HK-2 (cell line): ENCODE data around the gene MMEL1.
A peak's percentile ranks its signal among the peaks of the same experiment; 100 is the strongest.
"Not testable (repeated sequence)": the region's sequence is repeated elsewhere in the genome, so short reads cannot be mapped to it uniquely, and the experiment has no call there.

Source experiments
- DNase-seq: peaks from one replicate; pipeline ENCODE4 v3.0.0-alpha.2; 2018; ENCODE audit not compliant: unreplicated experiment

The MMEL1 gene

GRCh38 chr1:2590233-2591141 lies 42.3 kb downstream of the MMEL1 start:
- DNase-seq = no peak

GRCh38 chr1:2589431-2590232 lies 43.2 kb downstream of the MMEL1 start:
- no peak for DNase-seq

DNA sequence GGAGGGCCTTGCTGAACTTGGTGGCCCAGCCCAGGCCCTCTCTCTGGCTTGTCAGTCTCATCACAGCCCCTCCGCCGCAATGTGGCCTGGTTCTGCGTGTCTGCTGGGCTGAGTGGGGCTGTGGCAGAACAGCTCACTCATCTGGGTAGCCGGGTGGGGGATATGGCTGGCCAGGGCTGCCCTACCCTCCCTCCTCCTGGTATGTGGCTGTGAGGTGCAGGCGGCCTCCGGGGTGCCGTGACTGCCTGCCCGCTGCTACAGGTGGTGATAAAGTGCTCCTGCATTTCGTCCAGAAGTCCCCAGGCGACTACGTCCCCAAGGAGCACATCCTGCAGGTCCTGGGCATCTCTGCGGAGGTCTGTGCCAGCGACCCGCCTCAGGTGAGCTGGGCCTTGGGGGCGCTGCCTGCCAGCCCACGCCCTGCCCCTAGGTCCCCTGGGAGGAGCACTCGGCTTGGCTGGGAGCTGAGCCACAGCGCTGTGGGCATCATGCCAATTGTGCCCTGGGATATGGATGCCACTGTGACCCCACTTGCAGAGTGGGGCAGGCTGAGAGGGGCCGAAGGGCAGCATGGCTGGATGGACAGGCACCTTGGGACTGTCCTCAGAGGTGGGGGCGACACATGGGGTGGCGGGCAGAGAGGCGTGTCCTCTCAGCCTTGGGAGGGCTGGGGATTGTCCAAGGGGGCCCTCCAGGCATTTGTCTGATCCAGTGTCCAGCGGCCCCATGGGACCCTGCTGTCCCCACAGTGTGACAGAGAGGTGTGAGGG lies 44.0 kb downstream of the MMEL1 start:
- DNase-seq = no peak

DNA sequence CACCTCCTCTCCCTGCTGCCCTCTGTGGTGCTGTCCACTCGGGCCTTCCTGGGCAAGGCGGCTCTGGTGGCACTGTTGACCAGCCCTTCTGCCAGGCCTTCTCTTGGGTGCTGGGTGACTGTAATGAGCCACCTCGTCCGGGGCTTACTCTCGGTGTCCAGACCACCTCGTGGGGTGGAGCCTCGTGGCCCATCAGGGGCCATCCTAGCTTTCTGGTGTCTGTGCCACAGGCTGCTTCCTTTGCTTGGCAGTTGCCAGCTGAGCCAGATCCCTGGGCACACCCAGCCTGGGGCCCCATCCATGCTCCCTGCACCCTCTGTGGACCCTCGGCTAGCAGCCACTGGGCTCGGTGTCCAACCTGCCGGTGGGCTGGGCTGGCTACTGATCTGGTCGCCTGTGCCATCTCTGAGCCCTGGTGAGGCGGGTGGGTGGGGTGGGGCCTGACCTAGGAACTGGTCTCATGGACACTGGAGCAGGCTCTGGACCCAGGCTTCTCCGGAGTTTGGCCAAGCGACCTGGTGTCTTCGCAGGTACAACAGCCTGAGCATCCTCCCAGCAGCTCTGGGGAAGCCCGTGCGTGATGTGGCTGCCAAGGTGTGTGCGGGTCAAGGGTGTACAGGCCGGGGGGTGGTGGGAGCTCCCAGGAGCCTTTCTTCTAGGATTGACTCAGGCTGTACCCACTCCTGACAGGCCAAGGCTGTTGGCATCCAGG lies 44.8 kb downstream of the MMEL1 start:
- no peak for DNase-seq

DNA sequence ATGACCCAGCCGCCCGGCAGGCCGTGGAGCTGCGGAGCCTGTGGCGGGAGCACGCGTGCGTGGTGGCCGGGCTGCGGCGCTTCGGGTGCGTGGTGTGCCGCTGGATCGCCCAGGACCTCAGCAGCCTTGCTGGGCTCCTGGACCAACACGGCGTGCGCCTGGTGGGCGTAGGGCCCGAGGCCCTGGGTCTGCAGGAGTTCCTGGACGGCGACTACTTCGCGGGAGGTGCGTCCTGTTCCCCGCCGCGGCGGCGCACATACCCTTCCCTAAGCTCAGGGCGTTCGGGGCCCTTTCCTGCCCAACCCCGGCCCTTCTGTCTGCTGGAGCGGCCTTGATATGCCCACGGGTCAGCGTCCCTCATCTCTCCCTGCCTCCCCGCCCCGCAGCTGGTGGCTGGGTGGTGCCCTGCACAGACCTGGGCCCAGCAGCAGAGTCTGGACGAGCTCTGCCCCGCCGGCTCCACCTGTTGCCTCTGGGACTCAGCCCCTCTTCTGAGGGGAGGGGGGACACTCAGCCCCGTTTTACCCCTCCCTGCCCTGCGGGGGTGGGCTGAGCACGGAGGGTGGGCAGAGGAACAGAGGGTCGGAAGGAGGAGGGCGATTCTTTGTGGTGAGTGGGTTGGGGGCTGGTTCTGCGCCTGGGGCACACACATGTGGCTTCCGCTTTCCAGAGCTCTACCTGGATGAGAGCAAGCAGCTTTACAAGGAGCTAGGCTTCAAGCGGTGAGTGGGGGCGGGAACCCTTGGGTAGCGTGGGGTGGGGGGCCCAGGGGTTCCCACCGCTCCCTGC lies 45.6 kb downstream of the MMEL1 start:
- no peak for DNase-seq

DNA sequence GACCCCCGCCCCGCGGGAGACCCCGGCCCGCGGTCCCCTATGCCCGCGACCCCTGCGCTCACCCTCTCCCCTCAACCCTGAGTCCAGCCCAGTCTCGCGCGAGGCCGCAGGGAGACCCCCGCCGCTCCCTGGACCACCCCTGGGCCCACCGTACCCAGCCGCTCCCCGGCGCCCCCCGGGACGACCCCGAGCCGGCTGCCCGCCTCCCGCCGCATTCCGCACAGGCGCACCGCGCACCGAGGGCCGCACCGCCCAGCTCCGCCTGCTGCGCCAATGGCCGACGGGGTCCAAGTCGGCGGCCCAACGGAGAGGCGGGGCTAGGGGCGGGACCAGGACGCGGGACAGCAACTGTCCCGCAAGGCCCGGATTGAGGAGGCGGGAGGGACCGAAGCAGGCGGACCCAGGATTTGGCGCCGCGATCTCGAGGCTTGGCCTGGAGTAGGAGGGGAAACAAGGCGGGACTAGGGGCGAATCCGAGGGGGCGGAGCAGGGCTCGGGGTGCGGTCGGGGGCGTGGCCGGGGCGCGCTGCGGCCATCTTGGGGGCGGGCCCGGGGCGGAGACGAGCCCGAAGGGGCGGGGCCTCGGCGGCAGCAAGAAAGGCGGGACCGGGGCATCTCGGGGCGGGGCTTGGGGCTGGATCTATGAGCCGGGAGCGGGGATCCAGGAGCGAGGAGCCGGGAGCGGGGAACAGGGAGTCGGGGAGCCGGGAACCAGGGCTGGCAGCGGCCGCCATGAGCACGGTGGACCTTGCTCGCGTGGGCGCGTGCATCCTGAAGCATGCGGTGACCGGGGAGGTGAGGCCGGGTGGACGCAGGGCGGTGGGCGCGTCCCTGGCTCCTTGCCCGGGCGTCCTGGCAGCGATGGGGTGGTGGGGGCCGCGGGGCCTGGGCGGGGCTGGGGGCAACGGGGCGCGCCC lies 46.4 kb downstream of the MMEL1 start, which contains the start of gene PRXL2B:
PRXL2B (plus strand) TSS at position 624 of the 917 bp plus-strand sequence; CDS start at position 733, 109 bp downstream.
- peak; percentile 99 for DNase-seq

DNA sequence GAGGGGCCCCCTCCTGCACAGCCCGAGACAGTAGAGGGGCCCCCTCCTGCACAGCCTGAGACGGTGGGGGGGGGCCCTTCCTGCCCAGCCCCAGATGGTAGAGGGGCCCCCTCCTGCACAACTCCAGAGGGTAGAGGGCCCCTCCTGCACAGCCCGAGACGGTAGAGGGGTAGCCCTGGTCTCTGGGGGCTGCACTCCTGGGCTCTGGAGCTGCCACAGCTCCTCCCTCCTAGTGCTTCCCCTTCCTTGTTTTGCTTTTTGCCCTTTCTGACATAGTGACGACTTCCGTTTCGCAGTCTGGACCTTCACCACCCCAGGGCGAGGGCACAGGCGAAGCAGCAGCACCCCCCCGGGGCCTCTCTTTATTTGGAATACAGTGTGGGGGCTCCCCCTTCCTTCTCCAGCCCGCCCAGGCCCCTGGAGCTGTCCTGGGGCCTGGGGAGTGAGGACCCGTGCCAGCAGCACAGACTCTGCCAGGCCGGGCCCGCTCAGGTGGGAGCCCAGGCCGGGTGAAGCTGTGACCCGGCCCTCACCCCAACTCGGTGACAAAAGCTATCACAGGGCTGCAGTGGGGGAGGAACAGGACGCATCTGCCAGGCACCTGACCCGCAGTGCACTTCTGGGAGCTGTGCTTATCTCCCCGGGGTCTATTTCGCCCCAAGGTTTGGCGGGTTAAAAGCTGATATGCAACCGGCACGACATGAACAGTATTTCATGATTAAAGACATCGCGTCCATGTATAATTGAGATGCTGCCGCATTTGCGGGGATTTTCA lies 47.3 kb downstream of the MMEL1 start:
- peak; percentile 38 for DNase-seq

DNA sequence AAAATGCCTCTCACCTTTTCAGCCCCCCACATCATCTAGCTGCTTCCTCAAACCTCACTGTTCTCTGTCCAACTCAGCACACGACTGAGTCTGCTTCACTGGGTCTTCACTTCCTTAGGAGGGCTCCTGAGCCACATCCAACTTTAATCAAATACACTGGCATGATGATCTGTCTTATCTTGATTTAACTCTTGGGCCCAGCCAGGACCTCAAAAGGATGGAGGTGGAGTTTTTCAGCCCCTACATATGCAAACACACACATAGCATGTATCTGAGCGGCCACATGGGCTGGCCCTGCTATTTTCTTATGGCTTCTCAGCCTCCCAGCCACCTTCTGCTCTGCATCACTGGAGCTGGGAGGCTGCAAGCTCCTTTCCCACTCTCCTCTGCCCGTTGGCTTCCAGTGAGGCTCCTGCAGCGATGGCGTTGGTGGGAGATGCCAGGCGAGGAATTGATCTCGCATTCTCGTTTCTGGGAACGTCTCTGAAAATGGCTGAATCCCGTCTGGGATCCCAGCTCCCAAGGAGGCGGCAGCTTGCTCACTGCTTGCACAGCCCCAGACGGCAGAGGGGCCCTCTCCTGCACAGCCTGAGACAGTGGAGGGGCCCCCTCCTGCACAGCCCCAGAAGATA lies 48.0 kb downstream of the MMEL1 start:
- DNase-seq = no peak

DNA sequence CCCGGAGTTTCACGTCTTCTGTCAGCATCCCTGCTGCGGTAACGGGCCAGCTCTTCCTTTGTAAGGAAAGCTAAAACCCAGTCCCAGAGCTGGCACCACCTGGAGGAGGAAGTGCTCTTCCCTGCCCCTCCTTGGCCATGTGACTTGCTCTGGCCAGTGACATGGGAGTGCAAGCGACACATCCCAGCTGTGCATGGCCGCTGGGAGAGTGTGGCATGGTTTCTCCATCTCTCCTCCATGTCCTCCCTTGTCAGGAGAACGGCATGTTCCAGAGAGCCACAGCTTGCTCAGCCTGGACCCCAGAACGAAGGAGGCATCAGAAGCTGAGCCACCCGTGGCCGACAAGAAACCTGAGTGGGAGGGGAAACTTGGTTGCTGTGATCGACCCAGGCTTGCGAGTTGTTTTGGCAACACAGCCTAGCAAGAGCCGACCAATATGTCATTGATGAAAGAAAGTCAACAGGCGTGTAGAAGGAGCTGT lies 48.9 kb downstream of the MMEL1 start:
- DNase-seq = no peak

DNA sequence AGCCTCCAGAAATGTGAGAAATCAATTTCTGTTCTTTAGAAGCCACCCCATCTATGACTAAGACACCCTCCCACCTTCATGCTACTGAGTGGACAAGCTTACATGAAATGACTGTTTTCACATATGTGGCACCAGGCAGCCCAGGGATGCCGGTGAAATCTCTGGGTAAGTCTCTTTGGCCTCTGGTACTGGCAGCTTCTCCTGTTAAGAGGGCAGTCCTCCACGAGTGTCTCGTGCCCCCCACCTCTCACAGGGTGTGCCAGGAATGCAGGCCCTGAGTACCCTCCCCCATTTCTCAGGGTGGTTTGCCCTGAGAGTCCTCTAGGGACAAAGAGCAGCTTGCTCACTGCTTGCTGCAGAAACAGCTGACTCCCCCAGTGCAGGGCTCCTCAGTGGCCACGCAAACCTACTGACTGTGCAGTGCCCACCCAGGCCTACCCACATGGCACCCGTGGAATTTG lies 49.5 kb downstream of the MMEL1 start:
- no peak for DNase-seq

DNA sequence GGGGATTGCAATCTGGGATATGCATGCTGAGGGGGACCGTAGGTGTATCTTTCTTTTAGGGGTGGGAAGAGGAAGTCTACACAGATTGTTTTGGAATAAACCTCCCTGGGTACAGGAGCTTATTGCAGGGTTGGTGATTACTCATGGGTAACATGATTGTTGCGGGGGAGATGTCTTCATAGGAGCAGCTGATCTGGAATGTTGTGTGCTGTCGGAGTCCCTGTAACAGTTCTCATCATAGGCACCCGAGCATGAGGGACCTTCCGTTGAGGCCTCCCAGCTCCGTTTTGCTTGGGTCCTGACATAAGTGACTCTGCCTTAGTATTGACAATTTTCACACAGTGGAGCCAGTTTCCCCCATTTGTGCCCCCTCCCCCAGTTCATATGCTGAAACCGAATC lies 50.4 kb downstream of the MMEL1 start:
- DNase-seq = no peak

- no peak for DNase-seq
These were observed 52.1 kb downstream of the MMEL1 start for GRCh38 chr1:2580691-2581090.

DNA sequence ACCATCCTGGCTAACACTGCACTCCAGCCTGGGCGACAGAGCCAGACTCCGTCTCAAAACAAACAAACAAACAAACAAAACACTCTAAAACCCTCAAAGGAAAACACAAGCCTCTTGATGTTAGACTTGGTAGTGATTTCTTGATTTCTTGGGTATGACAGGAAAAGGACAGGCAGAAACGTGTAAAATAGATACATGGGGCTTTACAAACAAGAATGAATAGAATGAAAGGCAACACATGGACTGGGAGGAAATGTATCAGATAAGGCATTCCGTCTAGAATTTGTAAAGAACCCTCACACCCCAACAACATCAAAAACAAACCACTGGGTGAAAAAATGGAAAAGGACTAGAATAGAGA lies 54.1 kb downstream of the MMEL1 start:
- DNase-seq = no peak

GRCh38 chr1:2577565-2578075 lies 55.2 kb downstream of the MMEL1 start:
- not testable (repeated sequence) for DNase-seq

DNA sequence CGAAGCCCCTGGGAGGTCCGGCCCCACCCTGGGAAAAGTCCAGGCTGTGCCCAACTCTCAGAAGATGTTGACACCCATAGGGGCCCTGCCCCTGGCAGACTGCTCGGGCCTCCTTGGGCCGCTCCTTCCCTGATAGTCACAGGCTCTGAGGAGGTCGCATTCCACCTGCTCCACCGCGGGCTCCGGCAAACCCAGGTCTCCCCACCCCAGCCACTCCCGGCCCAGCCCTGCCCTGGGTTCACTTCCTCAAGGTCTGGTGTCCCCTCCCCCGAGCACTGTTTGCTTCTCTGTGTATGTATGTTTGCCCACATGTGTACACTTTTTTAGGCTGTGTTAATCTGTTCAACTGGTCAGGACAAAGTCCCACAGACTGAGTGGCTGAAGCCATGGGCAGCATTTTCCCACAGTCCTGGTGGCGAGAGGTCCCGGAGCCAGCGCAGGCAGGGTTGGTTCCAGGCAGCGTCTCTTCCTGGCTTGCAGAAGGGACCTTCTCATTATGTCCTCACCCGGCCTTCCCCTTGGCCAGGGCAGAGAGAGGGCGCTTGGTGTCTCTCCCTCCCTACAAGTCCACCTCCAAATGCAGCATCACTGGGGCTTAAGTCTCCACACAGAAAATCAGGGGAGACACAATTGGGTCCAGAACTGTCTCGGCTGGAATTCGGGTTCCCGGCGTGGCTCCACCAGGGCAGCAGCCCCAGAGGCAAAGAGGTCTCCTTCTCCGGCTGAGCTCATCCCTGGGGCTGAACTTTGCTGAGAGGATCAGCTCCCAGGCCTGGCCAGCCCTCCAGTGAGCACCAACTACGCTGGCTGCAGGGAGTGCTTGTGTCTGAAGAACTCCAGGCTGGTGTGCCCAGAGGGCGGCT lies 56.8 kb downstream of the MMEL1 start:
- DNase-seq = no peak

DNA sequence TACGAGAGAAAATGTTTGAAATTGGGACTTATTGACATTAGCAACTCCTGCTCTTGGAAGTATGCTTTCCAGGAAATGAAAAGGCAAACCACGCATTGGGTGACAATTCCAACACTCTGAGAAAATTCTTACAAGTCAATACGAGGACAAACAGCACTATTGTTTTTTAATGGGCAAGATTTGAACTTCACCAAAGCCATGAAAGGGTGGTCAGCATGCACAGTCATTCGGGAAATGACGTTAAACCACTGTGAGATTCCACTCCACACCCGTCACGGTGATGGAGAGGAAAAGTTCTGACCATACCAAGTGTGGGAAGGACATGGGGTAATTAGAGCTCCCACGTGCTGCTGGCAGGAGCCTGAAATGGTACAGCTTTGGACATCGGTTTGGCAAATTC lies 58.5 kb downstream of the MMEL1 start:
- DNase-seq = no peak
